GM18858 (cell line): ENCODE measurements around the gene THAP7.

Experiments
- ATAC-seq: cut with Tn5 transposase; IDR thresholded peaks from one replicate; pipeline ENCODE4 v1.9.1; 2021; ENCODE audit not compliant: unreplicated experiment

The THAP7 gene

DNA sequence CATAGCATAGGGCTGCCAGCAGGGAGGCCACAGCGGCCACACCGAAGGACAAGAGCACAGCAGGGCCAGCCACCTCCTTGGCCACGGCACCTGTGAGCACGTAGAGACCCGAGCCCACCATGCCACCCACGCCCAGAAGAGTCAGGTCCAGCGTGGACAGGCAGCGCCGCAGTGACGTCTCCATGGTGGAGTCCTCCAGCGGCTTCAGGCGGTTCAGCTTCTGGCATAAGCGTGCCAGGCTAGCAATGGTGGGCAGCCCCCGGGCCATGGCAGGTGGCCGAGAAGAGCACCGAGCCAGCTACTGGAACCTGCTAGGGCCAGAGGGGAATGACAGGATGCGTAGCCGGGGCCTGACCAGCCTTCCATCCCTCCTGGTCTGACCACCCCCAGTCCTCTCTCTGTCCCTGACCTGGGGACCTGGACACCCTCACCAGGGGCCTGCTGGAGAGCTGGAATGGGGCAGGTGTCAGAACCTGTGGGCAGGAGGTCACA is 29.7 kb upstream of the THAP7 start:
- ATAC-seq: no peak

DNA sequence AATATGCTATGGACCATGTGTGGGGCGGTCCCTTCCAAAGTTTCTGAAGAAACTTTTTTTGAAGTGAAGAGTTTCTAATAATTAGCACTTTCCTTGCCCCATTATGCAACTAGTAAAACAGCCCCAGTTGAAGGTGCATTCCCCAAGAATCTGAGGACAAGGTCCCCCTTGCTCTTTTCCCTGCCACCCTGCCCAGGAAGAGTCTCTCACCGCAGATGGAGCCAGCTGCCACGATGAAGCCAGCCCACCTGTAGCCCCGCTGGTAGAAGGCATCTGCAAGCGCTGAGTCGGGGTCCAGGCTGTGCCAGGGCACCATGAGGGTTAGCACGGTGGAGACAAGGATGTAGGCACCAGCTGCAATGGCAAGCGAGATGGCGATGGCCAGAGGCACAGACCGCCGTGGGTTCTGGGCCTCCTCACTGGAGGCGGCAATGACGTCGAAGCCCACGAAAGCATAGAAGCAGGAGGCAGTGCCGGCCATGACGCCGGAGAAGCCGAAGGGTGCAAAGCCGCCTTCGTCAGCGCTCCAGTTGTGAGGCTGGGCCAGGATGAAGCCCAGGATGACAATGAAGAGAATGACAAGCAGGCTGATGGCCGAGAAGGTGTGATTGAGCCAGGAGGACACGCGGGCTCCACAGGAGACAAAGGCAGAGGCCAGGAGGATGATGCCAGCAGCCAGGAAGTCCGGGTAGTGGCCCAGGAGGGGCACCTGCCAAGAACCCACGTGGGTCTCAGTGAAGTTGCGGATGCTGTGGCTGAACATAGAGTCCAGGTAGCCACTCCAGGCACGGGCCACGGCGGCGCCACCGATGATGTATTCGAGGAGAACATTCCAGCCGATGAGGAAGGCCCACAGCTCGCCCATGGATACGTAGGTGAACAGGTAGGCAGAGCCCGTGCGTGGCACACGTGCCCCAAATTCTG is 29.0 kb upstream of the THAP7 start:
- no peak for ATAC-seq

DNA sequence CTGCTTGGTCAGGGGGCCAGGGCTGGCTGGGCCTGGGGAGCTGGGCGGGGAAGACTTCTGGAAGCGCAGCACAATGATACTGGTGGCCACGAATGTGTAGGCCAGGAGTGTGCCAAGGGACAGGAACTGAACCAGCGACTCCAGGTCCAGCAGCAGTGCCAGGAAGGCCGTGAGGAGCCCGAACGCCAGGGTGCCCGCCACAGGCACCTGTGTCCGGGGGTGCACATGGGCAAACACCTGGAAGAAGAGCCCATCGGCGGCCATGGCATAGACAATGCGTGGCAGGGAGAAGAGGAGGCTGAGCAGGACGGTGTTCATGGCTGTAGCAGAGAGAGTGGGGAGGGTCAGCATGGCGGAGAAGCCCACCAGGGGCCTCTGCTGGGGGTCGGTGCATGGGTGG is 28.1 kb upstream of the THAP7 start:
- no peak for ATAC-seq

DNA sequence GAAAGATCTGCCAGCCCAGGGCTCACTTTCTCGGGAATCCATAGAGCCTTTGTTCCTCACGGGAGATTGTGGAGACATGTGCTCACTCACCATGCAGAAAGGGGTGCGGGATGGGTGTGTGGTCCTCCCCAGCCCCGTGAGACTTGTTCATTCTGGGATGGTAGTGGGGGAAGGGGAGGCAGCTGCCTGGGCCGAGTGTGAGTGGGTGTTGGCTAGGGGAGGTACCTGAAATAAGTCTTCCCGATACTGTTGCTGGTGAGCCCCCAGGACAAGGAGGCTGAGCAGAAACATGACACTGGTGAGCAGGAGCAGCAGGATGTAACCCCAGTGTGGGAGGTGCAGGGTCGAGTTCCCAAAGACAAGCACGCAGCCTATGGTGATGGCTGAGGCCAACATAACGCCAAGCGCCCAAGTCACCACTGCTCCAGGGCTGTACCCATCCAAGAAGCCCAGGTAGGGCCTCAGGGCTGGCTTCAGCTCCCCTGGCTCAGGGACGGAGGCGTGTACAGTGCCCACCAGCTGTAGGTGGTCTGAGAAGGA is 27.6 kb upstream of the THAP7 start:
- ATAC-seq: no peak

DNA sequence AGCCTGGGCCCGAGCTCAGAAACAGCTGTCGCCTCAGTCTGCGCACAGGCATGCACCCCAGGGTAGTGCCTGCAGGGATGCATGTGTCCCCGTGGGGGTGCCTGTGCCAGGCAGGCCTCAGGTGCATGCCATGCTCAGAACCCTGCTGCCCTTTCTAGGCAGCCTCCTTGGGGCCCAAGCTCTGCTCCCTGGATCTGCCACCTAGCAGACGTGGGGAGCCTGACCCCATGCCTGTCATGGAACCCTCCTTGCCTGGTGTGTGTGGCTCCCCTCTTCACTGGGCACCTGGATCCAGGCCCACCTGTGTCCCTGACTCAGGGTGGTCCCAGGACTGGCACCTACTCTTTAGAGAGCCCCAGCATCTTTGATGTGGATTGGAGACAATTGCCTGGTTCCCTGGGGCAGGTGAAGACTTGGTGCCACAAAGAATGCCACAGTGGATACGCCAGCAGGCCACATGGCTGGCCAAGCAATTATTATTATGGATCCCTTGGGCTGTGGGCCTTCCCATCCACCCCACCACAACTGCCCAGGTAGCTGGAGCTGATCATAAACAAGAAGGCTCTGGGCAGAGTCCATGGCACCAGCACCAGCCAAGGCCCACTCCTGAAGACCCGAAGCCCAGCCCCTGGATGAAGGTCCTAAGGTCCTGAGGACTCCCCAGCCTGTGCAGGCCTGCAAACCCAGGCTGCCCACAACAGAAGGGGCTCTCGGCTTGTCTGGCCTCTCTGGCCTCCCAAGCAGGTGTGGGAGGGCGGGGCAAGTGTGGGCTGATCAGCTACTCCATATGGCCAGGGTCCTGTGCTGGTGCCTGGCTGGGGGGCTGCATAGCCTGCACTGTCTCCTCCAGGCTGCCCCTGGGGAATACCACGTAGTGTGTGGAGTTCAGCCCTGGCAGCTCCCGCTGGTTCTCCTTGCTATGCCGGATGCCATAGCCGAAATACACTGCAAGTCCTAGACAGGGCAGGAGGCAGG is 26.6 kb upstream of the THAP7 start:
- ATAC-seq: no peak

DNA sequence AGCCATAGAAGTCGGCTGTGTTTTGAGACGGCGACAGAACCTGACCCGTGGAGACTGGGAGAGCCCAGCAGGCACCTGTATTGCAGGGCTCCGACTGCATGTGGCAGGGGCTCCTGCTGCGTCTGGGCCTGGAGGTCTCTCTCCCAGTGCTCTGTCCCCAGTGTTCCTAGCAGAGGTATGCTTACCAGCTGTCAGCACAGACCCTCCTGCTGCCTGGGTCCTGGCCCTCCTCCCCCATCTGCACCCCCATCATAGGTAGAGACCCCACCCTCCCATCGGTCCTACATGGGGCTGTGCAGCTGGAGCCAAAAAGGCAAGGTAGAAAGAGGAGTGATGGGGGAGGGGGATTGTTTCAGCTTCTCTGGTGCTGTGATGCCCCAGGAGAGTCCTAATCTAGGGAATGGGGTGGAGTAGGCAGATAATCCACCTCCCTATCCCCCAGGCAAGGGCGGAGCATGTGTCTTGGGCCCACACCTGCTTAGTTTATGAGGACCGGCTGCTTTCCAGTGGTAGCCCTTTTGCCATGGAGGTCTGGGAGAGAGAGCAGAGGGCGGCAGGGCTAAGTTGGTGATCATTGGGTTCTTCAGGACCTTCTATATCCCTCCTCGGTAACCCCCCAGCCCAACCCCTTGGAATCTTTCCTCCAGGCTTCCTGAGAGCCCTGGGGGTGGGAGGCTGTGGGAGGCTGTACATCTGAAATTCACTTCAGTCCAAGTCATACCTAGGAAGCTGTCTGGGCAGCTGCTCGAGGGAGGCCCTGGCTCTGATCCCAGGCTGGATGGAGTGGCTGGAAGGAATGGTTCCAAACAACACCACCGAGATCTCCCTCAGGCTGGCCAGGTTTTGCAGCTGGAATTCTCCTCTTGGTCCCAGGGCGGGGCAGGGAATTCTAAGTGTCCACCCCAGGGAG is 25.1 kb upstream of the THAP7 start:
- ATAC-seq: no peak

DNA sequence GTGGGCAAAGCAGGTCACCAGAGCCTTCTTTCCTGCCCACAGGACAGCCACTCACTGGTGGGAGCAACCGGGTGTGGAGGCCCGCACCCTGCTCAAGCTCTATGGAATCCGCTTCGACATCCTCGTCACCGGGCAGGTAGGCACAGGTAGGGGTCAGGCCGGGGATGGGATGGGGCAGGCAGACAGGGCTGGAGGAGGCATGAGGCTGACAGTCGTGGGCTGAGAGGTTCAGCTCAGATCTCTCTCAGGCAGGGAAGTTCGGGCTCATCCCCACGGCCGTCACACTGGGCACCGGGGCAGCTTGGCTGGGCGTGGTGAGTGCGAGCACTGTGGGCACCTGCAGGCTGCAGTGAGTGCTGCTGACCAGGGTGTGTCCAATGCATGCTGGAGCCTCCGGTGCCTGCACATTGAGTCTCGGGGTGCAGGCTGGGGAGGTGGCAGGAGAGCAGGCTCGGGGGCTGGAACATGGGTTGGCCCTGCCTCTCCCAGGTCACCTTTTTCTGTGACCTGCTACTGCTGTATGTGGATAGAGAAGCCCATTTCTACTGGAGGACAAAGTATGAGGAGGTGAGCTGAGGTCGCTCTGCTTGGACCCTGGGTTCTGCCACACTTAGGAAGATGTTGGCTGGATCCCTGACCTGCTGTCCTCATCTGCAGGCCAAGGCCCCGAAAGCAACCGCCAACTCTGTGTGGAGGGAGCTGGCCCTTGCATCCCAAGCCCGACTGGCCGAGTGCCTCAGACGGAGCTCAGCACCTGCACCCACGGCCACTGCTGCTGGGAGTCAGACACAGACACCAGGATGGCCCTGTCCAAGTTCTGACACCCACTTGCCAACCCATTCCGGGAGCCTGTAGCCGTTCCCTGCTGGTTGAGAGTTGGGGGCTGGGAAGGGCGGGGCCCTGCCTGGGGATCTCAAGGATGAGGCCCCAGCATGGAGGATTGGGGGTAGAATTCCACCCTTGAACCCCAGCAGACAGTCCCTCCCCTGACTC is 24.1 kb upstream of the THAP7 start:
- ATAC-seq: no peak

DNA sequence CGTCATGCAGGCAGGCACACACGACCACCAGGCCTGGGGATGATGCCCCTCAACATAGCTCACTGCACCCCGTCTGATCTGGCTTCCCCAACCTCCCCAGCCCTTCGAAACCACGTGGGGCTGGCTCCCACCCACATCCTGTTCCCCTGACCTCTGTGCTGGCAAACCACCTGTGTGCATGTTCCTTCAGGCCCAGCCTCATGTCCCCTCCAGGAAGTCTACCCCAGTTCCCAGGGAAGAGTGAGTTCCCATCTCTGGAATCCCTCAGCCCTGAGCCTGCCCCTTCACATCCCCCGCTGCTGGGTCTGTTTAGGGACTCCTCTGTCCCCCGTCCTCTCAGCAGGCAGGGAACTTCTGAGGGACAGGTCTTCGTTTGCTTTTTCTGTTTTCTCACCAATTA is 23.3 kb upstream of the THAP7 start:
- ATAC-seq: no peak

DNA sequence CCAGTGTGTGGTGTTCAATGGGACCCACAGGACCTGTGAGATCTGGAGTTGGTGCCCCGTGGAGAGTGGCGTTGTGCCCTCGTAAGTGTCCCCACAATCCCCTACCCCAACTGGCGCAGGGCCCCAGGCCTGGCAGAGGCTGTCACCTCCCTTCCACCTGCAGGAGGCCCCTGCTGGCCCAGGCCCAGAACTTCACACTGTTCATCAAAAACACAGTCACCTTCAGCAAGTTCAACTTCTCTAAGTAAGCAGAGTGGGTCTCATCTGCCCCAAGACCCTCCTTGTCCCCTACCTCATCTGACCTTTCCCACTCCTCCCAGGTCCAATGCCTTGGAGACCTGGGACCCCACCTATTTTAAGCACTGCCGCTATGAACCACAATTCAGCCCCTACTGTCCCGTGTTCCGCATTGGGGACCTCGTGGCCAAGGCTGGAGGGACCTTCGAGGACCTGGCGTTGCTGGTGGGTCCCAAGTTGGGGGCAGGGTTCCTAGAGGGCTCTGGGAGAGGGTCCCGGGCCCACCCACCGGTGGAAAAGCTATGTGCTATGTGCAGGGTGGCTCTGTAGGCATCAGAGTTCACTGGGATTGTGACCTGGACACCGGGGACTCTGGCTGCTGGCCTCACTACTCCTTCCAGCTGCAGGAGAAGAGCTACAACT is 21.2 kb upstream of the THAP7 start:
- ATAC-seq: no peak

DNA sequence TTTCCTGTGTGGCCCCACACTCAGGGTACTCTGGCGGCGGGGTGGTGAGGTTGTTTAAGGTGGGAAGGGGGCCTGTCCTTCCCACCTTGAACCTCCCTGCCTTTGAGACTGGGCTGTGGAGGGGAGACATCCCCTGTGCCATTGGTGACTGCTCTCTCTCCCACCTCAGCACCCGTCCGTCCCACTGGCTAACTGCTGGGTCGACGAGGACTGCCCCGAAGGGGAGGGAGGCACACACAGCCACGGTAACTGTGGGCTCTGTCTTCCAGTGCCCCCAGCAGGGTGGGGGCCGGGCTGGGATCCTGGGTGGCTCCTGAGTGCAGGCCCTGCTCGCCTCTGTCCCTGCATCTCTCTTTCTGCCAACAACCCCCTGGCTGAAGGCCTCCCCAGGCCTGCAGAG is 20.6 kb upstream of the THAP7 start:
- ATAC-seq: no peak

DNA sequence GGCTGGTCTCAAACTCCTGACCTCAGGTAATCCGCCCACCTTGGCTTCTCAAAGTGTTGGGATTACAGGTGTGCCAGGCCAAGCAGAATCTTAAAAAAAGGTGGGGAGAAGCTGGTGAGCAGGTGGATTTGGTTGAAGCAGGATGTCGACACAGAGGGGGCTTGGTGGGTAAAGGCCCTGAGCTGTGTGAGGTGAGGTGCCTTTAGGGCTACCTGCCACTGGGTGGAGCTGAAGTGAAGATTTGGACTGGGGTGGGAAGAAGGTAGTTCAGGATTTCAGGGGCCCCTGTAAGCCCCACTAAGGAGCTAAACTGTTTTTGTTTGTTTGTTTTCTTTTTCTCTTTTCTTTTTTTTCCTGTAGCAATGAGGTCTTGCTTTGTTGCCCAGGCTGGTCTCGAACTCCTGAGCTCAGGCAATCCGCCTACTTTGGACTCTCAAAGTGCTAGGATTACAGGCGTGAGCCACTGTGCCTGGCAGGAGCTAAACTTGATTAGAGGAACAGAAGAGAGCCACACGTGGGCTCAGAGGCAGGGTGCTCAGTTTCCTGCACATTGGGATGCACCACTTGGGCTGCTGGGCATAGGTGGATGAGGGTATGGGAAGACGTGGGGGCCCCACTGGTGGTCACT is 19.0 kb upstream of the THAP7 start:
- no peak for ATAC-seq

DNA sequence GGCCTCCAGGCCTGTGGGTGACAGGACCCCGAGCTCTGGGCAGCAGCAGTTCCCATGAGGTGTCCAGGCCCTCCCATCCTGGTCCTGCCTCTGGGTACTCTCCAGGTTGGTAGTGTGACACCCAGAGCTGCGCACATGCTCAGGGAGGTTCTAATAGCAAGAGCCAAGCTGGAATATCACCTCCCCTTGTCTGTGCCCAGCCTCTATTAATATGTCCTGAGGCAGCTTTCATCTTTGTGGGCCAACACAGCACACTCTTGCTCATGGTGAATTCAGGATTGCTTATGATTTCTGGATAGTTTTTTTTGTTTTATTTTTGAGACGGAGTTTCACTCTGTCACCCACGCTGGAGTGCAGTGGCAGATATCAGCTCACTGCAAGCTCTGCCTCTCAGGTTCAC is 16.4 kb upstream of the THAP7 start:
- ATAC-seq: no peak

DNA sequence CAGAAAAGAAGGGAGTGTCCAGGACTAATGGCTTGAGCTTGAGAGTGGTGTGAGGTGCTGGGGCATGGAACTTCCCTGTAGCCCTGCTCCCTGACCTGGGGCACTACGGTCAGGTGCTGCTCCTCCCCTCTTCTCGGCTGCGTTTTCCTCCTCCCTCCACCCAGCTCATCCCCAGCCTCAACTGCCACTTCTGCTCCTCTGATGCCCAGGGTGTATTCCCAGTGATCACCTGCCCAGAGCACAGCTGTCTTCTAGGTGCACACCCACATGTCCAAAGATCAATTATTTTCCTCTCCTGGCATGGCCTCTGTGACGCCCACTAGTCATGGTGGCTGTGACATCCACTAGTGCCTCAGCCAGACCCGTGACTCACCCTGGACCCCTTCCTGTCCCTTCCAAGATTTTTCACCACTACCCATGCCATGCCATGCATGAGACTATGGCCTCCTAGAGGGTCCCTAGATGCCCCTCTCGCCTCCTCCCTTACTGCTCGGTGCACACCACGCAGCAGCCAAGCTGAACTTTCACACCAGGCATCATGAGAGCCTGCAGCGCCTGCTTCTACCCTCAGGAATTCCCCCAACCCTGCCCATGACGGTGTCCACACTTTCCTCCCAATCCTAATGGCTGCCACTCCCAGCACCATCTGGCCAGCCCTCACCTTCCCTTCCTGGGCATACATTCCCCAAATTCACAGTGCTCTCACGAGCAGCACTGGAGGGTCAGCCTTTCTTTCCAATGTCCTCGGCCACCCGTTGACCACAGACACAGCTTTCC is 14.9 kb upstream of the THAP7 start:
- no peak for ATAC-seq

DNA sequence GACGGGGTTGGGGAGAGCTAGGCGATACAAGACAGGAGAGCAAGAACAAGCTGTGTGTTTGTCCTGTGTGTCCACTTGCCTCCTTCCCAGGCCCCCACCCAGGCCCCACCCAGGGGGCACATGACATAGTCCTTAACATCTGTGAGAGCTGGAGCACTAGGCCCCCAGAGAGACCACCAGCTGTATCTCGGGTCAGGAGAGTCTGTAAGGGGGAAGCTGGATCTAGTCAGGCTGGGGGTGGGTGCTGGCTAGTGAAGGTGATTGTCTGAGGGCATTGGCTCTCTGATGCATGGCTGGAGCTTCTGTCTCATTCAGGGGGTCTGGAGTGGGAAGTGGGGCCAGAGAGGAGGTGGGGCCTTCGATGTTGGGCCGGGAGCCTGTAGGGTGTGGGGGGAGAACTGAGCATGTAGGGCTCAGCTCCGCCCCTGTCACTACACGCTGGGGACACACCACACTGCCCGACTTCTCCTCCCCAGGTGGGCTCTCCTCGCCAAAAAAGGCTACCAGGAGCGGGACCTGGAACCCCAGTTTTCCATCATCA is 13.6 kb upstream of the THAP7 start:
- ATAC-seq: no peak

DNA sequence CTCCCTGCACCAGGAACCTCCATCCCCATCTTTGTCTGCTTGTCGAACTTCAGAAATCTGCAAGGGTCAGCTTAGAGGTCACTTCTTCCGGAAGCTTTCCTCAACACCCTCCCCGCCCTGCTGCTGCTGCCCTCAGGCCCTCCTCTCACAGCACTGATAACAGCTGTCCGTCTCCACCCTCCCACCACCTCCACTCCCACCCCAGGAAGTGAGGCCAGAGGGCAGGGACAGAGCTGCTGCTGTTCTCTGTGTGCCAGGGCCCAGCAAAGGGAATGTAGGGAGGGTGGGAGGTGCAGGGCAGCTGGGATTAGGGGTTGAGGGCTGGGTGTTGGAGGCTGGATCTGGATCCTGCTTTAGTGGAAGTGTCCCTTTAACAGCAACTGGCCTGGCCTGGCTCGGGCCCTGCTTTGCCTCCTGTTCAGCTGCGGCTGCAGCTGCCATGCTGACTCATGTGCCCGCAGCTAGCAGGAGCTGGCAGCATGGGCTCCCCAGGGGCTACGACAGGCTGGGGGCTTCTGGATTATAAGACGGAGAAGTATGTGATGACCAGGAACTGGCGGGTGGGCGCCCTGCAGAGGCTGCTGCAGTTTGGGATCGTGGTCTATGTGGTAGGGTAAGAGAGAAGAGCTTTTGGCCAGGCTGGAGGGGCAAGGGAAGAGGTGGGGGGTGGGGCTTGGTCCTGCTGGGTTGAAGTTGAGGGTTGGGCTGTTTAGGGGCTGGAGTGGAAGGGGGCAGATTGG is 13.0 kb upstream of the THAP7 start, which contains the start of gene P2RX6:
Gene P2RX6 (plus strand): TSS at position 440 of the 740 bp plus-strand sequence. CDS start 10 bp downstream, at position 450.
- no peak for ATAC-seq

DNA sequence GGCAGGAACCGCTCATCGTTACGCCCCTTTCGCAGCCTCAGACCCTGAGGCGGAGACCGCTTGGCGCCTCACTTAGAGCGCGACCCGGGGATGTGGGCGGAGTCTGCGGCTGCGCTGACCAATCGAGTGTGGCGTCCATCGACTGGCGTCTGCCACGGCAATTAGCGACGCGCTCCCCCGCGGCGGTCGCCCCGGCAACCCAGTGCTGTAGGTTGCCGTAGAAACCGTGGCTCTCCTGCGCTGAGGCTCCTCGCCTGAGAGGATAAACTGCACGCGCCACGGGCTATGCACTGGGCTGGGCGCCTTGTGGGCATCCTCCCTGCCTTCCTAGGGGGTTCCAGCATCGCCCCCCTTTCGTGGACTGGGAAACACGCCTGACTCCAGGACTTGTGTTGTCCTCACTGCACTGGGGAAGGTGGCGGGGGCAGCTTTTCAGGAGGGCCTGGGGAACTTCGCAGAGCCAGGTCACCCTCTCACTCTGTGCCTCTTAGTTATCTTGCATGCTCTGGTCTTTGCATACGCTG is 12.3 kb upstream of the THAP7 start:
- ATAC-seq: peak; percentile 83
